HepG2 (cell line): Measurements from ENCODE around the gene SPON2. TPM values are rescaled to one million over a fixed set of nuclear protein-coding genes. Genes with fewer than 3 reads are reported as not detected.

Experiments used
- ATAC-seq: fragments of 200-7000 bp; cut with Tn5 transposase; 3 replicates; pipeline ENCODE4 v1.9.1; 2020; ENCODE audit warnings: mild to moderate bottlenecking, moderate library complexity
- BruUV-seq: library from RNA; stranded (reverse); fragments of 400-500 nt; replicated peaks from 2 replicates; lab custom pipeline; 2021; lab: Mats Ljungman, UMichigan
- CTCF ChIA-PET: fragments of 300-600 bp; formaldehyde crosslinking; extraction: SDS; loops from one replicate; lab custom pipeline; 2021; ENCODE audit warnings: low total read pairs, inconsistent platforms, low intra/inter-chr PET ratio; lab: Yijun Ruan, JAX
- POLR2A ChIA-PET: fragments of 350-600 bp; sonication (Branson Sonifier 250); formaldehyde crosslinking; loops from one replicate; lab custom pipeline; 2020; ENCODE audit warnings: antibody characterized with exemption, inconsistent platforms; lab: Yijun Ruan, JAX
- DNase-seq: peaks from one replicate; pipeline ENCODE4 v3.0.0-alpha.2; 2015; ENCODE audit warnings: low spot score
- FAIRE-seq: peaks from 3 replicates; lab custom pipeline; 2011; peaks lifted over from hg19 to GRCh38; lab: Jason Lieb, UNC
- H2AFZ ChIP-seq: one replicate; pipeline ENCODE4 v1.6.1; 2011; ENCODE audit warnings: low read length, inconsistent platforms
- H3K27ac ChIP-seq: fragments of 300-600 bp; 3 replicates; pipeline ENCODE4 v1.8.0; 2011; ENCODE audit warnings: mixed run types, mild to moderate bottlenecking, mixed read lengths, low read length, inconsistent platforms; ENCODE audit not compliant: insufficient read depth; ENCODE audit errors: extremely low read length
- H3K27me3 ChIP-seq, 2 experiments: fragments of 200-600 bp in 1 of 2; 2 replicates in 1 of 2; 3 replicates in 1 of 2; pipeline versions ENCODE4 v1.6.0 to v1.8.0; 2011; ENCODE audit warnings: low read length in 2 of 2, mild to moderate bottlenecking in 2 of 2, moderate library complexity in 2 of 2, inconsistent platforms in 1 of 2; ENCODE audit not compliant: insufficient read depth in 2 of 2, control insufficient read depth in 1 of 2
- H3K36me3 ChIP-seq, 2 experiments: fragments of 200-600 bp in 1 of 2; replicated peaks in 1 of 2; 2 replicates in 1 of 2; 3 replicates in 1 of 2; pipeline versions ENCODE4 v1.5.1 to v1.8.0; 2011; ENCODE audit warnings: low read length in 2 of 2, inconsistent platforms in 1 of 2; ENCODE audit not compliant: insufficient read depth in 2 of 2, control insufficient read depth in 1 of 2
- H3K4me1 ChIP-seq: 2 replicates; pipeline ENCODE4 v1.5.1; 2012; ENCODE audit warnings: low read length, inconsistent platforms; ENCODE audit not compliant: insufficient read depth
- H3K4me2 ChIP-seq: 2 replicates; pipeline ENCODE4 v1.6.0; 2011; ENCODE audit warnings: low read depth, low read length, inconsistent platforms
- H3K4me3 ChIP-seq, 3 experiments: fragments of 200-600 bp in 1 of 3; sonication (generic), shearing (Covaris generic) in 1 of 3; replicated peaks in 1 of 3; 2 replicates each; pipeline ENCODE4 v1.5.1; 2011 to 2016; ENCODE audit warnings: low read length in 3 of 3, inconsistent platforms in 2 of 3, low read depth in 2 of 3, mild to moderate bottlenecking in 2 of 3, control low read depth in 1 of 3, mixed read lengths in 1 of 3; ENCODE audit not compliant: insufficient read depth in 1 of 3
- H3K79me2 ChIP-seq: one replicate; pipeline ENCODE4 v1.6.1; 2011; ENCODE audit warnings: low read length, inconsistent platforms; ENCODE audit not compliant: insufficient read depth
- H3K9ac ChIP-seq: 2 replicates; pipeline ENCODE4 v1.6.0; 2011; ENCODE audit warnings: mild to moderate bottlenecking, low read depth, low read length, inconsistent platforms; ENCODE audit not compliant: insufficient read depth
- H3K9me3 ChIP-seq: 2 replicates; pipeline ENCODE4 v1.5.1; 2012; ENCODE audit warnings: mild to moderate bottlenecking, low read length
- H4K20me1 ChIP-seq: 2 replicates; pipeline ENCODE4 v1.6.0; 2011; ENCODE audit warnings: inconsistent platforms, mild to moderate bottlenecking, low read length, moderate library complexity; ENCODE audit not compliant: insufficient read depth
- AGO2 ChIP-seq: fragments of 200-400 bp; formaldehyde crosslinking; optimal IDR thresholded peaks from 2 replicates; pipeline ENCODE3; 2017; ENCODE audit warnings: mild to moderate bottlenecking, low read depth, low read length, moderate library complexity
- NFIB ChIP-seq: sonication (generic); formaldehyde crosslinking; IDR thresholded peaks from 2 replicates; pipeline ENCODE4 v1.9.0; 2021; ENCODE audit warnings: missing genetic modification reagents, mild to moderate bottlenecking, borderline replicate concordance
- TSC22D2 ChIP-seq: sonication (generic); formaldehyde crosslinking; IDR thresholded peaks from 2 replicates; pipeline ENCODE4 v1.5.1; 2020; ENCODE audit warnings: missing genetic modification reagents, mild to moderate bottlenecking, borderline replicate concordance
- ZBTB33 ChIP-seq: sonication (generic); formaldehyde crosslinking; IDR thresholded peaks from 2 replicates; pipeline ENCODE4 v1.4.0; 2020; ENCODE audit warnings: missing genetic modification reagents
- ZNF256 ChIP-seq: sonication (generic); formaldehyde crosslinking; conservative IDR thresholded peaks from 2 replicates; pipeline ENCODE4 v1.4.0; 2020; ENCODE audit warnings: missing genetic modification reagents
- ZNF883 ChIP-seq: sonication (generic); formaldehyde crosslinking; IDR thresholded peaks from 2 replicates; pipeline ENCODE4 v1.5.1; 2020; ENCODE audit warnings: mild to moderate bottlenecking, missing genetic modification reagents; ENCODE audit errors: not compliant biosample characterization
- WGBS: methylation state at CpG from one replicate; pipeline ENCODE4 v1.1.6; 2017; ENCODE audit warnings: low lambda C conversion rate; 5-methylcytosine and 5-hydroxymethylcytosine counted together
- in situ Hi-C: cut with HindIII; loops from 2 replicates; pipeline ENCODE4 v1.10.0; 2017; ENCODE audit warnings: low pct_unique_long_range_greater_than_20kb; ENCODE audit not compliant: extremely low pct_ligation_motif_present
- intact Hi-C: fragments of 100-400 bp; cut with micrococcal nuclease; formaldehyde crosslinking; loops from one replicate; pipeline ENCODE4 v1.10.0; 2022; ENCODE audit not compliant: unreplicated experiment
- polyA plus RNA-seq, 8 experiments: library from polyadenylated mRNA; depleted of rRNA in 3 of 8; stranded (reverse) in 7 of 8; unstranded in 1 of 8; fragments of >200 nt; fragmentation: Illumina TruSeq in 4 of 8; extraction: Trizol in 4 of 8; gene quantifications; 2 replicates each; pipeline versions ENCODE4 v1.2.1 to v1.2.3, GENCODE V29; 2011 to 2016; ENCODE audit warnings: low read depth in 4 of 8, missing spikeins in 1 of 8, mixed read lengths in 1 of 8; ENCODE audit not compliant: insufficient read depth in 1 of 8
- total RNA-seq, 5 experiments: library from RNA; depleted of rRNA; stranded (reverse); fragments of >200 nt; fragmentation: Illumina TruSeq; extraction: Trizol; gene quantifications; 2 replicates each; pipeline ENCODE4 v1.2.3, GENCODE V29; 2016; ENCODE audit warnings: low read depth in 1 of 5

SPON2 gene
- total and polyA plus RNA-seq, 2 of the 13 experiments (the other 11 are each of a cell fraction or from before 2014, with no cell fraction given) = 17.4 to 55.2 TPM

- peak; percentile 36 for TF ChIP-seq AGO2
- no peak for TF ChIP-seq TSC22D2 (CRISPR knock-in tag)
- no peak for TF ChIP-seq ZNF883 (CRISPR knock-in tag)
- H3K4me2 ChIP-seq = no peak overlapping the region
- ChIA-PET CTCF (no interaction called here), POLR2A (interaction anchor here (1.0 kb wide), 1 partner anchor 37 kb away, joined by 3 read pairs; the partner anchor contains the start of gene SPON2)
- no peak overlapping the region for H3K9ac ChIP-seq
- BruUV-seq = no TSS peak
- H3K36me3 ChIP-seq = peaks cover 1 to 15% of the 10 kb centered on the region in 2 experiments
- H3K4me3 ChIP-seq = no peak overlapping the region
- intact Hi-C loops = no loop called here
- H3K4me1 ChIP-seq = peaks cover 25% of the 10 kb centered on the region
- H3K9me3 ChIP-seq = no peaks in the 10 kb centered on the region
- H3K79me2 ChIP-seq = no peaks in the 10 kb centered on the region
- no peak overlapping the region for H2AFZ ChIP-seq
- WGBS = 81% methylated on average over 6 of the region's 11 CpGs
- ATAC-seq (no peak), FAIRE-seq (no peak), DNase-seq (no peak)
- no peaks in the 10 kb centered on the region for H3K27me3 ChIP-seq
- H3K27ac ChIP-seq = no peak overlapping the region
- H4K20me1 ChIP-seq = no peaks in the 10 kb centered on the region
- in situ Hi-C loops = loop anchor here (5.0 kb wide), 1 partner anchor 38 kb away; the partner anchor contains the start of gene SPON2
Observed at GRCh38 chr4:1209821-1210220, 37.4 kb upstream of the SPON2 start.

- peaks cover 1 to 13% of the 10 kb centered on the region in 2 experiments; a peak in 4 of 5 replicates for H3K36me3 ChIP-seq
- no peaks in the 10 kb centered on the region for H3K27me3 ChIP-seq
- H3K4me2 ChIP-seq = no peak overlapping the region
- no peak overlapping the region for H3K4me3 ChIP-seq
- H3K79me2 ChIP-seq = peaks cover 2% of the 10 kb centered on the region
- no peaks in the 10 kb centered on the region for H4K20me1 ChIP-seq
- H3K9me3 ChIP-seq = no peaks in the 10 kb centered on the region
- ChIA-PET POLR2A (interaction anchor here (1.0 kb wide), 1 partner anchor 36 kb away, joined by 3 read pairs; the partner anchor contains the start of gene SPON2), CTCF (no interaction called here)
- FAIRE-seq (no peak), ATAC-seq (no peak), DNase-seq (no peak)
- intact Hi-C loops (no loop called here), in situ Hi-C loops (loop anchor here (5.0 kb wide), 1 partner anchor 37 kb away; the partner anchor contains the start of gene SPON2)
- TF ChIP-seq ZNF256 (no peak), ZBTB33 (CRISPR knock-in tag) (peak; percentile 96), NFIB (CRISPR knock-in tag) (no peak)
- no peak overlapping the region for H3K27ac ChIP-seq
- WGBS = 93% methylated on average over 31 of the region's 31 CpGs
- no peak overlapping the region for H2AFZ ChIP-seq
- H3K9ac ChIP-seq = no peak overlapping the region
- H3K4me1 ChIP-seq = peaks cover 32% of the 10 kb centered on the region
- no TSS peak for BruUV-seq
Observed at GRCh38 chr4:1208970-1209704, 36.8 kb upstream of the SPON2 start.
